Suprapubic skin (tissue), 4 donors: ENCODE measurements around the gene CBX4. TPM values are rescaled to one million over a fixed set of nuclear protein-coding genes. Genes with fewer than 3 reads are reported as not detected.

Source experiments
- DNase-seq, 2 donors: peaks; one replicate each; pipeline ENCODE4 v3.0.0-alpha.2; 2019; ENCODE audit warnings: low spot score in 2 of 2
- H3K27ac ChIP-seq: fragments of 200-600 bp; sonication (generic); one replicate; pipeline ENCODE4 v1.5.1; 2019
- H3K27me3 ChIP-seq: fragments of 200-600 bp; sonication (generic); one replicate; pipeline ENCODE4 v1.5.1; 2019
- H3K36me3 ChIP-seq: fragments of 200-600 bp; sonication (generic); one replicate; pipeline ENCODE4 v1.5.1; 2019
- H3K4me1 ChIP-seq: fragments of 200-600 bp; sonication (generic); one replicate; pipeline ENCODE4 v1.5.1; 2019
- H3K4me3 ChIP-seq: fragments of 200-600 bp; sonication (generic); one replicate; pipeline ENCODE4 v1.5.1; 2019; ENCODE audit warnings: mild to moderate bottlenecking
- H3K9me3 ChIP-seq: fragments of 200-600 bp; sonication (generic); one replicate; pipeline ENCODE4 v1.5.1; 2019
- CTCF ChIP-seq, 2 donors: fragments of 200-600 bp in 1 of 2; fragments of 450-650 bp in 1 of 2; sonication (generic) in 1 of 2; IDR thresholded peaks; one replicate each; pipeline ENCODE4 v1.5.1; 2016 to 2019; ENCODE audit warnings: antibody characterized with exemption in 2 of 2, mild to moderate bottlenecking in 1 of 2, moderate library complexity in 1 of 2
- EP300 ChIP-seq: sonication (generic); formaldehyde crosslinking; IDR thresholded peaks from one replicate; pipeline ENCODE4 v1.6.1; 2017; ENCODE audit warnings: antibody characterized with exemption
- POLR2A ChIP-seq, 2 donors: fragments of 450-650 bp; IDR thresholded peaks; one replicate each; pipeline ENCODE4 v1.6.1; 2017; ENCODE audit warnings: antibody characterized with exemption in 2 of 2, mild to moderate bottlenecking in 2 of 2, moderate library complexity in 2 of 2
- POLR2AphosphoS5 ChIP-seq, 3 donors: sonication (generic); formaldehyde crosslinking; IDR thresholded peaks; one replicate each; pipeline ENCODE4 v1.6.1; 2017; ENCODE audit warnings: antibody characterized with exemption in 3 of 3
- WGBS: methylation state at CpG from one replicate; pipeline ENCODE4 v1.1.5; 2018; 5-methylcytosine and 5-hydroxymethylcytosine counted together
- total RNA-seq, 4 donors: library from RNA; depleted of rRNA; stranded (reverse); fragments of >200 nt; gene quantifications; one replicate each; pipeline ENCODE4 v1.1.0, GENCODE V29; 2016

CBX4 gene
- total RNA-seq, 4 donors from 2014 or later: 33.0 to 47.7 (median 38.0) TPM

DNA sequence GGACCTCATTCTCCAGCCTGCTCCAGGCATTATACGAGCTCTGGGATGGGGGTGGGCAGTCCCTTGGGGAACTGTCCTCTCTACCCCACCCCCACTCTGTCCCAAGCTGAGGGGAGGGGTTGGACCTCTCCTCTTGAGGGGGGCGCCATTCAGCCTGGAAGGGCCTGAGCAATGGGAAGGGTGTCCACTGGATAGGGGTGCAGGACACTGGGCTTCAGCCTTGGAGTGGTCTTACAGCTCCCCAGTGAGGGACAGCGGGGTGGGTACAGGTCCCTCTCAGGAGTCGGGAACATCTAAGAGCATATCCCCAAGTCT lies 32.8 kb downstream of the CBX4 start:
- 24% methylated on average over 4 of the region's 4 CpGs for WGBS
- no peak for DNase-seq
- H3K9me3 ChIP-seq: no peaks in the 10 kb centered on the region
- peaks cover 50% of the 10 kb centered on the region for H3K4me1 ChIP-seq
- no peaks in the 10 kb centered on the region for H3K36me3 ChIP-seq
- peaks cover 100% of the 10 kb centered on the region for H3K27me3 ChIP-seq
- no peak overlapping the region for H3K27ac ChIP-seq
- no peak overlapping the region for H3K4me3 ChIP-seq
- no peak for TF ChIP-seq POLR2AphosphoS5 (IDR thresholded peaks at IDR 0.05)
- TF ChIP-seq POLR2A (IDR thresholded peaks at IDR 0.05): no peak
- TF ChIP-seq EP300: no peak
- TF ChIP-seq CTCF (IDR thresholded peaks at IDR 0.05): no peak

DNA sequence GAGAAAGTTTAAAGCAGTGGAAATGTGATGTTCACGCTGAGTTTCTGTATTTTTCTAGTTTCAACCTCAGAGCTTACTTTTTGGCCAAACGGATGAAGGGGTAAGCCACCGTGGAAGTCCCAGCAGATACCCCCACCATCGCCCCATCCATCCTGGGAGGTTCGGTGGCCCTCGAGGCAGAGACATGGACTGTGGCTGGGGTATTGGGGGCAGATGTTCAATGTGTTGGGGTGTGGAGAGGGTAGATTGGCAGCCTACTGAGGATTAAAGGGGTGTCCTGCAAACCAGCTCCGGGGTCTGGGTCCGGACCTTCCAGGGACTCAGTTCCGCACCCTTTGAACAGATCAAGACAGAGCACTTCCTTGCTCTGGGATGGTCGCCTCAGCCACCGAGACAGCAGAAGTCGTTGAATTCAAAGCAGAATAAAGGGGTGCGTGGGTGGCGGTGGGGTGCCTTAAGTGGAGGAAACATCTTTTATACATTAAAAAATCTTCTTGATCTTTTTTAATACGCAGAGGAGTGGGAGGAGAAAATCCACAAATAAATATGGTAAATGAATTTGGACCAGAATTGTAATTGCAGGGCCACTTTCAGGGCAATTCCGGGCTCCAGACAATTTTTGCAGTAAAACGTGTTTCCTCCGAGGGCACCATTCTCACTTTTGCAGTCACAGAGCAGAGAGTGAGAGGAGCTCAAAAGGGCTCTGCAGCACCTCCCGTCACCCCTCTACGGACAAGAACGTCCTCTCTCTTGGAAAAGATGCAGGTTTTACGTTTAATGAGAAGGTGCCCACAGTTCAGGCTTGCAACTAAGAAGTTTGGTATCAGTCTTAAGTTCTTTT lies 34.2 kb downstream of the CBX4 start:
- Histone ChIP-seq H3K9me3 (no peaks in the 10 kb centered on the region), H3K27me3 (peaks cover 100% of the 10 kb centered on the region), H3K4me1 (peaks cover 50% of the 10 kb centered on the region), H3K27ac (no peak overlapping the region), H3K36me3 (no peaks in the 10 kb centered on the region), H3K4me3 (no peak overlapping the region)
- DNase-seq: no peak
- TF ChIP-seq POLR2AphosphoS5 (IDR thresholded peaks at IDR 0.05) (no peak), POLR2A (IDR thresholded peaks at IDR 0.05) (no peak), CTCF (IDR thresholded peaks at IDR 0.05) (no peak), EP300 (no peak)
- WGBS: 22% methylated on average over 22 of the region's 22 CpGs

DNA sequence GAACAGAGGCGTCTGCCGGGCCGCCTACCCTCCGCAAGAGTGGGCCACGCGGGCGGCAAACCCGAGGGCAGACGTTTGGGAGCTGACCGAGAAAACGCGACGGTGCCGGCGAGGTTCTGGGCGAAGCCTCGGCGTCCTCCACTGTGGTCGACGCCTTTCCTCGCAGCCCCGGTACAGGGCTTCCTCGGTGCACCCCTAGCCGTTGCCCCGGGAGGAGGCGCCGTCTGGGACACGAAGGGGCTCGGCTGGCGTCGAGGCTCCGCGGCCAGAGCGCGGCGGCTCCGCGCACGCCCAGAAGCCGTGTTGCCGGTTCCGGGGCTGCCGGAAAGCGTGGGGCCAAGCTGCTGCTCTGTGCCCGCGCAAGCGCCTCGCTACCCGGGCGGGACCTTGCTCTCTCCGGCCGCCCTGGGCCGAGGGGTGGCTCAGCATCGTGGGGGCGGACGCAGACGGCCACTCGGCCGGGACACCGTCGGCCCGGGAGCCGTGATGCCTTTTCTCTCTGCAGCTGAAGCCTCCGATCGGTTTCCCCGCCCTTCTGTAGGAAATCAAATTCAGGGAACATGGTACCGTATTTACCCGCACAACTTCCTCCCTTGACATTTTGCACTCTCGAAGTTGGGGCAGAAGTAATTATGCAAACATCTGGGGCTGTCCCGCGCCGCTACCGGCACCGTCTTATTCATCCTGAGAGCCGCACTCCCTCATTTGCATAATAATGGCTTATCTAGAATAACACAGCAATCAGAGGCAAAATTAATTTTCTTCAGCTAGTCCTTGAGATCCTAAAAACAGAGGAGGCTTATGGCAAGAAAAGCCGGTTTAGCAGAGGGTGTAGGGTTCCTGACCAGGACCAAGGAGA lies 35.0 kb downstream of the CBX4 start:
- Histone ChIP-seq H3K27me3 (peaks cover 100% of the 10 kb centered on the region), H3K4me3 (peak overlapping the region; percentile 31), H3K9me3 (no peaks in the 10 kb centered on the region), H3K27ac (no peak overlapping the region), H3K36me3 (no peaks in the 10 kb centered on the region), H3K4me1 (peaks cover 48% of the 10 kb centered on the region)
- DNase-seq: no peak
- TF ChIP-seq POLR2AphosphoS5 (IDR thresholded peaks at IDR 0.05) (no peak), EP300 (no peak), CTCF (IDR thresholded peaks at IDR 0.05) (no peak), POLR2A (IDR thresholded peaks at IDR 0.05) (no peak)
- WGBS: 2% methylated on average over 23 of the region's 76 CpGs

DNA sequence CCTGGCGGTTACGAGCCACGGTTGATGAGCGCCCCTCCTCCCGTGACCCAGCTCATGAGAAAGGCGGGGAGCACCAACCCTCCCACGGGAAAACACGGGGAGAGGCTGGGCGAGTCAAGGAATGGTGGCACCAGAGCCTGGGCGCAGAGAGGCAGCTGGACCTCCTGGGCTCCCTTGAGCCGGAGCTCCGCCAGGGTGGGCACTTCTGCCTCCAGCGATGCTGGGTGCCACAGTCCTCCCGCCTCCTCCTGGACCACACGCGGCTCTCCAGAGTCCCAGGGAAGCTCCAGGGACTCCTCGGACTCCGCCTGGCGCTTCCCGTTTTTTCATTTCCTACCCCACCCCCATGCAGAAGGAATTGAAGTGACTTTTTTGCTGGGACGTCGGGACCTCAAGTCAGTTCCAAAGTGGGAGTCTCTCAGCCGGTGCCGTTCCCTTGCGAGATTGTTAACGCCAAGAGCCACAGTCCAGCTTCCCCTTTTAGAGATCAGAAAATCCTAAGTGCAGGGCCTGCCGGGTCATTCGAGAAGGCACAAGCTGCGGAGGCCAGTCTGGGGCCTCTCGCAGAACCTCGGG lies 35.7 kb downstream of the CBX4 start:
- DNase-seq: no peak
- Histone ChIP-seq H3K4me3 (no peak overlapping the region), H3K27ac (no peak overlapping the region), H3K4me1 (peaks cover 54% of the 10 kb centered on the region), H3K9me3 (no peaks in the 10 kb centered on the region), H3K36me3 (no peaks in the 10 kb centered on the region), H3K27me3 (peaks cover 100% of the 10 kb centered on the region)
- no peak for TF ChIP-seq POLR2A (IDR thresholded peaks at IDR 0.05)
- TF ChIP-seq POLR2AphosphoS5 (IDR thresholded peaks at IDR 0.05): no peak
- TF ChIP-seq CTCF (IDR thresholded peaks at IDR 0.05): no peak
- no peak for TF ChIP-seq EP300
- 17% methylated on average over 12 of the region's 31 CpGs for WGBS
